Measurements from ENCODE around the gene KCNIP1.

DNA sequence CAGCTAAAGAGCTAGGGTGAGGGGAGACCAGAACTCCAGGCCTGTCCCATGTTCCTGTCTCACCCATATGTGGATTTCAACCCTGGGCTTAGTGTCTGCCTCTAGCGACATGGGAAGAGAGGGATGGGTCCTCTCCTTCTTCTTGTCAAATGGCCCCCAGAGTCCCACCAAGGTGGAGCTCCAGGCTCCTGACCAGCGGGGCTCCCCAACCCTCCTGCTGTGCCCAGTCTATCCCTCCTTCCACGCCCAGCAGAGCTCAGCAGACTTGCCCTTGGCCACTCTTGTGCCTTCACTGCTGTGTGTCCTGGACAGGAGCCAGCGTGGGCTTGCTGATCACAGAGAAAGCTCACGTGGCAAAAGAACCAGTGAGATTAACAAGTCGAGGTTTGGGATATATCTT lies 156.7 kb downstream of the KCNIP1 start:
- no peak for TF ChIP-seq CEBPB (IDR thresholded peaks at IDR 0.05)
- no peak for TF ChIP-seq FOXM1 (IDR thresholded peaks at IDR 0.05; ENCODE audit: borderline replicate concordance, low read depth)
- TF ChIP-seq CREB1 (IDR thresholded peaks at IDR 0.05; ENCODE audit: low read depth): no peak
- TF ChIP-seq, protein P1, sequence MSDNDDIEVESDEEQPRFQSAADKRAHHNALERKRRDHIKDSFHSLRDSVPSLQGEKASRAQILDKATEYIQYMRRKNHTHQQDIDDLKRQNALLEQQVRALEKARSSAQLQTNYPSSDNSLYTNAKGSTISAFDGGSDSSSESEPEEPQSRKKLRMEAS (IDR thresholded peaks at IDR 0.05): no peak
- TF ChIP-seq EP300 (IDR thresholded peaks at IDR 0.05; ENCODE audit: borderline replicate concordance): no peak
- TF ChIP-seq RAD21 (IDR thresholded peaks at IDR 0.05; ENCODE audit: low read depth): no peak
- no peak for TF ChIP-seq REST (IDR thresholded peaks at IDR 0.05; ENCODE audit: low read depth)
- TF ChIP-seq TEAD4 (IDR thresholded peaks at IDR 0.05): no peak
- TF ChIP-seq EGR1 (IDR thresholded peaks at IDR 0.05): no peak
- TF ChIP-seq TAF1 (IDR thresholded peaks at IDR 0.05; ENCODE audit: low read depth): no peak

All from Ishikawa (cell line).